Activated CD4-positive, alpha-beta T cell treated with anti-CD3 and anti-CD28 coated beads, Interleukin-2, amount 10 ng/mL, durations not matched to agents 24 days and 14 days (primary cell): ENCODE results near the gene TBATA. TPM values are rescaled to one million over a fixed set of nuclear protein-coding genes. Genes with fewer than 3 reads are reported as not detected.

Experiments
- DNase-seq: peaks from one replicate; pipeline ENCODE4 v3.0.0; 2022
- H3K27ac Mint-ChIP-seq: one replicate; pipeline ENCODE4 v1.8.0; 2022; ENCODE audit warnings: mild to moderate bottlenecking, mixed read lengths
- H3K27me3 Mint-ChIP-seq: one replicate; pipeline ENCODE4 v1.8.0; 2022; ENCODE audit warnings: mixed read lengths
- H3K36me3 Mint-ChIP-seq: one replicate; pipeline ENCODE4 v1.8.0; 2022; ENCODE audit warnings: low read depth, mild to moderate bottlenecking, mixed read lengths
- H3K4me1 Mint-ChIP-seq: one replicate; pipeline ENCODE4 v1.8.0; 2021; ENCODE audit warnings: mixed read lengths
- H3K4me3 Mint-ChIP-seq: one replicate; pipeline ENCODE4 v1.8.0; 2022; ENCODE audit warnings: mild to moderate bottlenecking, moderate library complexity, mixed read lengths
- H3K9me3 Mint-ChIP-seq: one replicate; pipeline ENCODE4 v1.8.0; 2021; ENCODE audit warnings: mixed read lengths
- intact Hi-C: fragments of 100-400 bp; cut with micrococcal nuclease; formaldehyde crosslinking; loops from one replicate; pipeline ENCODE4 v1.15.1; 2023
- total RNA-seq: library from RNA; stranded (reverse); gene quantifications from 2 replicates; pipeline ENCODE4 v1.2.3, GENCODE V29; 2022

TBATA gene
- total RNA-seq, 1 donor from 2014 or later: not detected

DNA sequence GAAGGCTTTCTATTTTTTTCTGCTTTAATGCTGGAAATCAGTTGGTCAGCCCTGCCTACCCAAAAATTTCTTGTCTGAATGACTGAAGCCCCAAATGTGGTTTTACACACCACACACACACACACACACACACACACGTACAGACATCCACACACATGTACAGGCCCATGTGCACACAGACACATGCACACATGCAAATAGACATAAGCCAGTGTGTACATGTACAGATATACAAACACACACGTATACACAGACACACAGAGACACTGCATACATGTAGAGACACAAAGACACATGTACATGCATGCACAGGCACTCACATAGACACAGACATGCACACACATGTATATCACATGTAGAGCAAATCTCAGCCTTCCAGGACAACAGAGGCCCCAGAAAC lies 54.2 kb downstream of the TBATA start:
- no peaks in the 10 kb centered on the region for H3K27me3 Mint-ChIP-seq
- H3K27ac Mint-ChIP-seq: no peak overlapping the region
- H3K9me3 Mint-ChIP-seq: no peaks in the 10 kb centered on the region
- no peak overlapping the region for H3K4me3 Mint-ChIP-seq
- intact Hi-C loops: no loop called here
- no peaks in the 10 kb centered on the region for H3K4me1 Mint-ChIP-seq
- DNase-seq: no peak
- H3K36me3 Mint-ChIP-seq: no peaks in the 10 kb centered on the region

DNA sequence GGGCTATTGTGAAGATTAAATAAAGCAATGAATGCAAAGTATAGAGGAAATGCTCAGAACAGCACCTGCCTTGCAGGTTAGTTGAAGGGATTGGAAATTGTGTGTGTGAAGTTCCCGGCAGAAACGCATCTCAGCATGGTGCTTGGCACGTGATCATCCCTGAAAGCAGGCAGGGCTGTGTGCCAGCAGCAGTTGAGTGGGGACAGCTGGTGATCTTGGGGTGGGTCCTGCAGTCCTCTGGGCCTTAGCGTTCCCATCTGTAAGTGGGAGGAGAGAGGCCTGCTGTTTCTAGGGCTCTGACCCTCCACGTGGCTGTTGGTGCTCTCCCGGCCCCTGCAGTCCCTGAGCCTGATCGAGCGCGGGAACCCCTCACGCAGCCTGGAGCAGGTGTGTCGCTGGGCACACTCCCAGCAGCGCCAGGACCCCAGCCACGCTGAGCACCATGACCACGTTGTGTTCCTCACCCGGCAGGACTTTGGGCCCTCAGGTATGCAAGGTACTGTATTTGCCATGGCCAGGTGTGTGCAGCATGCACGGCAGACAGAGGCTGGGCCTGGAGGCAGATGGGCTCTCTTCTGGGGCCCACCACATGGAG lies 55.3 kb downstream of the TBATA start:
- Mint-ChIP-seq H3K9me3 (no peaks in the 10 kb centered on the region), H3K4me1 (no peaks in the 10 kb centered on the region), H3K27me3 (peaks cover 2% of the 10 kb centered on the region), H3K27ac (no peak overlapping the region), H3K4me3 (no peak overlapping the region), H3K36me3 (no peaks in the 10 kb centered on the region)
- intact Hi-C loops: no loop called here
- DNase-seq: no peak

DNA sequence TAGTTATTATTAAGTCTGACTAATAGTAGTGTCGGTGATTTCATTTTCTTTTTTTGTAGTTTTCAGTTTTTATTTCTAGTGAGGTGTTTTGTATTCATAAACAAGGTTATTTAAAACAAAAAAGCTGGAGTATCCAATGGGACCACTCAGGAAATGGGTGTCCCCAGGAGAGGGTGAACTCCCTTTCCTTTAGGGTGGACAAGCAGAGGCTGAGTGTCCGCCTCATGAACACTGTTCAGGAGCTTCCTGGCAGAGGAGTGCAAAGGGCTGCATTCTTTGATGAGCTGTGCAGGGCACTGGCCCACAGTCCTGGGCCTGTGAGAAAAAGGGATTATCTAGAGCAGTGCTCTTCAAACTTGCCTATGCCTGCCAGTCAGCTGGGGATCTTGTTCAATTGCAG lies 56.8 kb downstream of the TBATA start:
- Mint-ChIP-seq H3K36me3 (no peaks in the 10 kb centered on the region), H3K4me1 (no peaks in the 10 kb centered on the region), H3K4me3 (no peak overlapping the region), H3K9me3 (no peaks in the 10 kb centered on the region), H3K27me3 (peaks cover 3% of the 10 kb centered on the region), H3K27ac (no peak overlapping the region)
- no peak for DNase-seq
- intact Hi-C loops: no loop called here

DNA sequence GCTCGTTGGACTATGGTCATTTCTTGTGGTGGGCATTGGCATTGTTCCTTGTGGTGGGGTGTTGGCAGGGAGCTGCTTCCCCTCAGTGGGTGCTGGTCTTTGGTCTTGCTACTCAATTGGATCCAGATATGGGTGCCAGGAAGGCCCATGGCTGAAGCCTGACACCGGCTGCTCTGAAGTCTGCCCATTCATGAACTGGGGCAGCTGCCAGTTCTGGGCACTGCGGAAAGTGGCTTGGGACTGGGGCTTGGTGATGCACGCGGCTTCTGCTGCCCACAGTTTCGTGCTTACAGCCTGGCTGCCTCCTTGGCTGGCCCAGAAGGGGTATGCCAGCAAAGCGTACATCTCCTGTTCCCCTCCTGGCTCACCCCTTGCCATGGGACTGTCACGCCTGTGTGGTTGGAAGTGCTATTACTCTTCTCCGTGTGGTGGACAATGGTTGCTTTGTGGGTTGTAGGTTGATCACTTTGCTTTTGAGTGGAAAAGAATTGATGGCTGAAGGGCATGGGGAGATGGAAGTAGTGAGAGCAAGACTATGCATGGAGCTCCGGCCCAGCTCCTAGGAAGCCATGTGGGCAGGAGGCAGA lies 58.2 kb downstream of the TBATA start:
- no peak overlapping the region for H3K27ac Mint-ChIP-seq
- no peaks in the 10 kb centered on the region for H3K4me1 Mint-ChIP-seq
- H3K9me3 Mint-ChIP-seq: no peaks in the 10 kb centered on the region
- peaks cover 3% of the 10 kb centered on the region for H3K27me3 Mint-ChIP-seq
- no peak overlapping the region for H3K4me3 Mint-ChIP-seq
- H3K36me3 Mint-ChIP-seq: no peaks in the 10 kb centered on the region
- intact Hi-C loops: no loop called here
- no peak for DNase-seq

GRCh38 chr10:70723771-70724170 lies 61.4 kb downstream of the TBATA start:
- no peaks in the 10 kb centered on the region for H3K4me1 Mint-ChIP-seq
- intact Hi-C loops: no loop called here
- no peaks in the 10 kb centered on the region for H3K36me3 Mint-ChIP-seq
- peaks cover 3% of the 10 kb centered on the region for H3K27me3 Mint-ChIP-seq
- no peak for DNase-seq
- no peaks in the 10 kb centered on the region for H3K9me3 Mint-ChIP-seq
- H3K4me3 Mint-ChIP-seq: no peak overlapping the region
- H3K27ac Mint-ChIP-seq: no peak overlapping the region

- Mint-ChIP-seq H3K4me3 (no peak overlapping the region), H3K9me3 (no peaks in the 10 kb centered on the region), H3K4me1 (no peaks in the 10 kb centered on the region), H3K27ac (no peak overlapping the region), H3K36me3 (no peaks in the 10 kb centered on the region), H3K27me3 (peaks cover 3% of the 10 kb centered on the region)
- DNase-seq: no peak
- intact Hi-C loops: no loop called here
Measured at GRCh38 chr10:70722820-70723424, 62.3 kb downstream of the TBATA start.

Other genes starting within 250 kb of the TBATA start
- gene PRF1, start 182.6 kb downstream of the TBATA start, total RNA-seq: 76.5 and 79.9 TPM in 2 replicates
- 0.33 and 0.52 TPM in 2 replicates for gene ADAMTS14, start 112.9 kb downstream of the TBATA start, total RNA-seq
- 94.0 and 98.9 TPM in 2 replicates for gene SGPL1, start 30.6 kb upstream of the TBATA start, total RNA-seq
- 63.2 and 67.7 TPM in 2 replicates for gene PCBD1, start 103.2 kb upstream of the TBATA start, total RNA-seq